ENCODE data around the gene KCNK16.

The KCNK16 gene

GRCh38 chr6:39269961-39270360, 52.5 kb downstream of the KCNK16 start:
- DNase-seq, result no peak

GRCh38 chr6:39268721-39269120, 53.8 kb downstream of the KCNK16 start:
- no peak for DNase-seq

GRCh38 chr6:39268171-39268570, 54.3 kb downstream of the KCNK16 start:
- no peak for DNase-seq

GRCh38 chr6:39266782-39267355, 55.6 kb downstream of the KCNK16 start:
- DNase-seq, result no peak

GRCh38 chr6:39266375-39266774, 56.1 kb downstream of the KCNK16 start:
- no peak for DNase-seq
